ENCODE measurements around the gene EPB41L3.
A peak's percentile ranks its signal among the peaks of the same experiment; 100 is the strongest.
"Not testable (repeated sequence)": the region's sequence is repeated elsewhere in the genome, so short reads cannot be mapped to it uniquely, and the experiment has no call there.

Gene EPB41L3

GRCh38 chr18:5500158-5500939 is 43.4 kb downstream of the EPB41L3 start:
- DNase-seq, result no peak

GRCh38 chr18:5498452-5498851 is 45.3 kb downstream of the EPB41L3 start:
- no peak for DNase-seq

GRCh38 chr18:5496305-5496704 is 47.5 kb downstream of the EPB41L3 start:
- DNase-seq, result no peak

- DNase-seq, result no peak
These were observed 52.9 kb downstream of the EPB41L3 start for GRCh38 chr18:5490753-5491480.

- peak in 11 of 56 donors; percentile 1 to 24 (median 16) for DNase-seq
These were observed 55.0 kb downstream of the EPB41L3 start for GRCh38 chr18:5488844-5489243.

- DNase-seq, result not testable (repeated sequence)
These were observed 55.8 kb downstream of the EPB41L3 start for GRCh38 chr18:5488044-5488443.

GRCh38 chr18:5484526-5484925 is 59.3 kb downstream of the EPB41L3 start:
- no peak for DNase-seq

- no peak for DNase-seq
These were observed 62.2 kb downstream of the EPB41L3 start for GRCh38 chr18:5481621-5482020.

GRCh38 chr18:5478261-5478660 is 65.5 kb downstream of the EPB41L3 start:
- DNase-seq, result no peak

GRCh38 chr18:5476961-5477800 is 66.6 kb downstream of the EPB41L3 start:
- no peak for DNase-seq

GRCh38 chr18:5475267-5475666 is 68.5 kb downstream of the EPB41L3 start:
- DNase-seq, result peak in 1 of 56 donors; percentile 11

- DNase-seq, result no peak
These were observed 74.5 kb downstream of the EPB41L3 start for GRCh38 chr18:5469340-5469739.

- no peak for DNase-seq
These were observed 75.4 kb downstream of the EPB41L3 start for GRCh38 chr18:5468394-5468793.

- DNase-seq, result no peak
These were observed 76.1 kb downstream of the EPB41L3 start for GRCh38 chr18:5467671-5468070.

GRCh38 chr18:5466256-5466655 is 77.5 kb downstream of the EPB41L3 start:
- DNase-seq, result no peak

- no peak for DNase-seq
These were observed 79.5 kb downstream of the EPB41L3 start for GRCh38 chr18:5464251-5464650.

- DNase-seq, result no peak
These were observed 80.0 kb downstream of the EPB41L3 start for GRCh38 chr18:5463831-5464230.

- no peak for DNase-seq
These were observed 80.4 kb downstream of the EPB41L3 start for GRCh38 chr18:5463390-5463789.

GRCh38 chr18:5462227-5462626 is 81.6 kb downstream of the EPB41L3 start:
- DNase-seq, result no peak

- DNase-seq, result no peak
These were observed 82.8 kb downstream of the EPB41L3 start for GRCh38 chr18:5461041-5461440.

- DNase-seq, result no peak
These were observed 86.3 kb downstream of the EPB41L3 start for GRCh38 chr18:5457462-5457957.
